C4-2B (cell line): ENCODE measurements around the gene STARD13.
A peak's percentile ranks its signal among the peaks of the same experiment; 100 is the strongest.
"Not testable (repeated sequence)": the region's sequence is repeated elsewhere in the genome, so short reads cannot be mapped to it uniquely, and the experiment has no call there.

Experiments used
- H3K27ac ChIP-seq: fragments of 450-650 bp; 2 replicates; pipeline ENCODE4 v1.5.1; 2017
- CTCF ChIP-seq: fragments of 450-650 bp; conservative IDR thresholded peaks from 2 replicates; pipeline ENCODE4 v1.5.1; 2017; ENCODE audit warnings: mild to moderate bottlenecking
- ZFX ChIP-seq: fragments of 450-650 bp; IDR thresholded peaks from 2 replicates; pipeline ENCODE4 v1.6.1; 2017

Gene STARD13

GRCh38 chr13:33167491-33167890 lies 118.1 kb downstream of the STARD13 start:
- no peak overlapping the region for H3K27ac ChIP-seq
- TF ChIP-seq CTCF (no peak), ZFX (no peak)

- H3K27ac ChIP-seq: no peak overlapping the region
- TF ChIP-seq CTCF: no peak
- no peak for TF ChIP-seq ZFX
Observed at GRCh38 chr13:33165787-33166186, 119.8 kb downstream of the STARD13 start.

GRCh38 chr13:33164331-33164730 lies 121.2 kb downstream of the STARD13 start:
- no peak for TF ChIP-seq CTCF
- TF ChIP-seq ZFX: no peak
- no peak overlapping the region for H3K27ac ChIP-seq

- not testable (repeated sequence) for H3K27ac ChIP-seq
Observed at GRCh38 chr13:33162725-33163124, 122.8 kb downstream of the STARD13 start.

GRCh38 chr13:33158816-33159215 lies 126.7 kb downstream of the STARD13 start:
- TF ChIP-seq CTCF: no peak
- TF ChIP-seq ZFX: 0 out of 2 replicates have a peak, but pooled peaks have one; percentile 3
- no peak overlapping the region for H3K27ac ChIP-seq

GRCh38 chr13:33158271-33158670 lies 127.3 kb downstream of the STARD13 start:
- no peak overlapping the region for H3K27ac ChIP-seq
- 0 out of 2 replicates have a peak, but pooled peaks have one; percentile 14 for TF ChIP-seq ZFX
- TF ChIP-seq CTCF: no peak

- TF ChIP-seq ZFX (no peak), CTCF (no peak)
- H3K27ac ChIP-seq: no peak overlapping the region
Observed at GRCh38 chr13:33154911-33155310, 130.6 kb downstream of the STARD13 start.

- H3K27ac ChIP-seq: no peak overlapping the region
- no peak for TF ChIP-seq CTCF
- TF ChIP-seq ZFX: no peak
Observed at GRCh38 chr13:33153421-33154404, 131.8 kb downstream of the STARD13 start.
